Hematopoietic multipotent progenitor cell treated with erythropoietin and hydrocortisone succinate and interleukin-3 and kit ligand, for 15 days (in vitro differentiated cells): ENCODE results near the gene TMEM89.

Source experiments
- DNase-seq: peaks from one replicate; pipeline ENCODE4 v3.0.0-alpha.2; 2015; ENCODE audit warnings: low spot score

The TMEM89 gene

DNA sequence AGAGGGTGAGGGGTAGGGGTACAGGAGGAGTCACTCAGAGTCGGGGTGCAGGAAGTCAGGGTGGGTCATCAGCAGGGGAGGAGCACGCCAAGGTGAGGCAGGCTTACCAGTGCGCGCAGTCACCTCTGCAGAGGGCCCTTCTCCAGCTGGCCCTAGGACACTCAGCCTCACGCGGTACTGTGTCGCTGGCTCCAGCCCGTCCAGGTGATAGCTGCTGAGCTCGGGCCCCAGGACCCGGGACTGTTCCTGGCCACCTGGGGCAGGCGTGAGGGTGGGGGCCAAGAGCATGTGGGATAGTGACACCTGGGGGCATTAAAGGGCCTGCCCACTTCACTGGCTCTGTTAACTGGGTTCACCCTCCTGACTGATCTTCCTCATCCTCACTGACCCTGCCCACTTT is 33.9 kb downstream of the TMEM89 start:
- DNase-seq, result no peak

DNA sequence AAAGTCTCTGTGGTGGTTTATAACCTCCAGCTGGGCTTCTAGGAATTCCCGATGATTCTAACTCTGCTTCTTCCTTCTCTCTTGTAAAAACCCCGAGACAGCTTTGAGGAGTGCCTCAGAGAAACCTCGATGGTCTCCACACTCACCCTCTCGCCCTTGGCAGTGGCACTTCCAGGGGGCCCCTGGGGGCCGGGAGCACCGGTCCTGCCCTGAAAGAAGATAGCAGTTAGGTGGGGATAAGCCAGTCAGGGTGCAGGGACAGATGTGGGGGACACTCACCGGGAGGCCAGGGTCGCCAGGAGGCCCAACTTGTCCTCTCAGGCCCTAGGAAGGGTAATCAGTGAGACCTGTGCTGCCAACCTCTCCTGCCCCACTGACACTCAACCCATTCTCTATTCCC is 36.2 kb downstream of the TMEM89 start:
- DNase-seq, result no peak

DNA sequence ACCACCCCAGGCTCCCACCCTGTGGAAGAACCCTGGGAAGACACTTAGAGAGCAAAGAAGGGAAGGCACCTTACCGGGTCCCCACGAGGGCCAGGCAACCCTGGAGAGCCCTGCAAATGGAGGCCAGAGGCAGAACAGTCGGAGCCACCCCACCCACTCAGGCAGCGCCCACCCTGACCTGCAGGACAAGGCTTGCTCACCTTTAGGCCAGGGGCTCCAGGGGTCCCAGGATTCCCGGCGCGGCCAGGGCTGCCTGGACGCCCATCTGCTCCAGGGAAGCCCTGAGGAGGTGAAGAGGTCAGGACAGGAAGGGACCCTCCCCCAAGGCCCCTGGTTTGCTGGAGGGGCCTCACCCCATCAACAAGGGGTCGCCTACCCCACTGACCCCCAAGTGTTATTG is 36.7 kb downstream of the TMEM89 start:
- DNase-seq, result no peak

DNA sequence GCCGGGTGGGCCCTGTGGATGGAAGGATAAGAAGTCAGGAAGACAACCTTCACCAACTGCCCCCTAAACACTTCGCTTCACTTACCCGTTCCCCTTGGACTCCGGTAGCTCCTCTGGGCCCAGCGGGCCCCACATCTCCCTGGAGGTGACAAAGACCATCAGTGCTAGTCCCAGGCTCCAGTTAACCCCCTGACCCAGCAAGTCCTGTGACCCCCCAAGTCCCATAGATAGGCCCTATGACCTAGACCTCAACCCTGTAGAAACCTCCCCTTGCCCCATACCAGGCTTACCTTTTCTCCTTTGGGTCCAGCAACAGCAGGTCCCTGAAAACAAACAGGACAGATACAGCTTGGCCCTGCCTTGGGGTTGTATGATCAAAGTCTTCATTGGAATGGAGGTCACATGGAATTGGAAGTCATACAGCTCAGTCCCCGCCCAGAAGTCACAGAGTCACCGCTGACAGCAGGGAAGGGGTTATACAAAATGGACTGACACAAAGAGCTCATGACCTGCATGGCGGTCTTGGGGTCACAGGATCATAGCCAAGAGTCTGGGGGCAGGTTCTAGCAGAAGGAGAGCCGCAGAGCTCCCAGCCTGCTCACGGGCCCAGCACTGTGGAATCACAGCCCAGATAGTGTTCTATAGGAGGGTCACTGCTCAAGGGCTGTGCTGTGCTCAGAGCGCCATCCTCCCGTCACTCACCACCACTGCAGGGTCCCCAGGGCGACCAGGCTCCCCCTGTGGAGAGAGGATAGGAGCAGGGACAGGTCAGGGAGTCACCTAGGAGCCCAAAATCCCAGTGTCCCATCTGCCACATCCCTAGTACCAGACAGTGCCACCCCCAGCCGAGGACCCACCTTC is 39.7 kb downstream of the TMEM89 start:
- DNase-seq, result no peak

GRCh38 chr3:48576647-48577046 is 44.9 kb downstream of the TMEM89 start:
- DNase-seq, result no peak

DNA sequence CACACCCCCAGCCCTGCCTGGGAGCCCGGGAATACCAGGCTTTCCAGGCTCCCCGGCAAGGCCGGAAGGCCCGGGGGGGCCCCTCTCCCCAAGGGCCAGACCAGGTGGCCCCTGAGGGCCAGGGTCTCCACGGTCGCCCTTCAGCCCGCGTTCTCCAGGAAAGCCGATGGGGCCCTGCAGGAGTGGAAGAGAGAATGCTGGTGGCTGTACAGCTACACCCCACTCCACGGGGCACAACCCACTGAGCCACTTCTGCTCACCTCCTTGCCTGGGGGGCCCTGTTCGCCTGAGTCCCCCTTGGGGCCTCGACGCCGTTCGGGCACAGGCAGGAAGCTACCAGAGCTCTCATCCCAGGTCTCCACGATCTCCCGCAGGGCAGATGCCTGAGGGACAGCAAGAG is 46.2 kb downstream of the TMEM89 start:
- DNase-seq, result no peak

GRCh38 chr3:48573973-48574585 is 47.5 kb downstream of the TMEM89 start:
- DNase-seq, result no peak

DNA sequence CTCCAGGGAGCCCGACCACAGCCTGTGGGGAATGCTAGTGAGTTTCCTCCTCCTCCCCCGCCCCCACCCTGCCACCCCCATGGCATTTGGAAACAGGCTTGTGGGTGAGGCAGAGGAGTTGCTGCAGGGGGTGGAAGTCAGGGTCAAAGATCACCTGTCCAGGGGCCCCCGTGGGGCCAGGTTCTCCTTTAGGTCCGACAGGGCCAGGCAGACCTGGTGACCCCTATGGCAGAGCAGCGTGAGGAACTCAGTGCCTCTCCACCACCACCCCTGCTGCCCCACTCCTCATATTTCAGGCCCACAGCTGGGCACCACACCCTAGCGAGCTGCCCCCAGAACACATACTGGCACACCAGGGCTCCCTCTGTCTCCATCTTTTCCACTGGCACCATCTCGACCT is 49.1 kb downstream of the TMEM89 start:
- no peak for DNase-seq

GRCh38 chr3:48571938-48572337 is 49.6 kb downstream of the TMEM89 start:
- no peak for DNase-seq
